H1 (cell line): ENCODE data around the gene VAT1L. TPM values are rescaled to one million over a fixed set of nuclear protein-coding genes. Genes with fewer than 3 reads are reported as not detected.

Experiments used
- CTCF ChIA-PET: fragments of 300-600 bp; sonication (Branson Sonifier 250); formaldehyde crosslinking; loops from one replicate; lab custom pipeline; 2021; ENCODE audit not compliant: partially characterized antibody; lab: Charles Lee
- POLR2A ChIA-PET: fragments of 300-600 bp; sonication (Branson Sonifier 250); formaldehyde crosslinking; loops from one replicate; lab custom pipeline; 2021; ENCODE audit warnings: inconsistent platforms; ENCODE audit not compliant: partially characterized antibody; lab: Charles Lee
- DNase-seq, 2 experiments: peaks; one replicate each; pipeline versions ENCODE4 v3.0.0 to v3.0.0-alpha.2; 2010 to 2022; ENCODE audit warnings: low spot score in 2 of 2, low read depth in 1 of 2, mixed read lengths in 1 of 2
- FAIRE-seq: peaks from 2 replicates; lab custom pipeline; 2011; peaks lifted over from hg19 to GRCh38; lab: Jason Lieb, UNC
- H2AFZ ChIP-seq: 2 replicates; pipeline ENCODE4 v1.8.1; 2012; ENCODE audit warnings: low read length, inconsistent platforms
- H2AK5ac ChIP-seq: 2 replicates; pipeline ENCODE4 v1.6.1; 2013; ENCODE audit warnings: low read depth, low read length
- H2BK120ac ChIP-seq: replicated peaks from 2 replicates; pipeline ENCODE3; 2013; ENCODE audit warnings: low read depth, low read length, inconsistent platforms
- H2BK12ac ChIP-seq: 2 replicates; pipeline ENCODE4 v1.6.1; 2013; ENCODE audit warnings: low read depth, low read length
- H2BK15ac ChIP-seq: 2 replicates; pipeline ENCODE4 v1.6.1; 2013; ENCODE audit warnings: low read length
- H2BK20ac ChIP-seq: 2 replicates; pipeline ENCODE4 v1.6.1; 2013; ENCODE audit warnings: low read length
- H2BK5ac ChIP-seq: 2 replicates; pipeline ENCODE4 v1.6.1; 2013; ENCODE audit warnings: low read depth, low read length
- H3K14ac ChIP-seq: 2 replicates; pipeline ENCODE4 v1.6.1; 2013; ENCODE audit warnings: inconsistent platforms; ENCODE audit not compliant: insufficient read length
- H3K18ac ChIP-seq: 2 replicates; pipeline ENCODE4 v1.6.1; 2013; ENCODE audit warnings: low read length; ENCODE audit errors: extremely low read depth
- H3K23ac ChIP-seq: 2 replicates; pipeline ENCODE4 v1.6.1; 2013; ENCODE audit warnings: inconsistent platforms; ENCODE audit not compliant: insufficient read length
- H3K23me2 ChIP-seq: 2 replicates; pipeline ENCODE4 v1.6.1; 2013; ENCODE audit warnings: low read depth, low read length
- H3K27ac ChIP-seq: 2 replicates; pipeline ENCODE4 v1.6.1; 2011; ENCODE audit warnings: low read depth, low read length, inconsistent platforms
- H3K27me3 ChIP-seq, 4 experiments: replicated peaks in 1 of 4; 1 replicate in 1 of 4; 2 replicates in 3 of 4; pipeline versions ENCODE4 v1.6.1 to v1.8.1; 2011 to 2013; ENCODE audit warnings: low read length in 3 of 4, mild to moderate bottlenecking in 3 of 4, inconsistent platforms in 2 of 4, mixed read lengths in 2 of 4, moderate library complexity in 1 of 4; ENCODE audit not compliant: control insufficient read depth in 3 of 4, insufficient read depth in 3 of 4; ENCODE audit errors: extremely low read depth in 1 of 4
- H3K36me3 ChIP-seq, 4 experiments: 2 replicates each; pipeline versions ENCODE4 v1.6.1 to v1.8.1; 2011 to 2013; ENCODE audit warnings: mild to moderate bottlenecking in 4 of 4, low read length in 3 of 4, moderate library complexity in 2 of 4, control low read depth in 1 of 4, inconsistent platforms in 1 of 4; ENCODE audit not compliant: insufficient read depth in 4 of 4, control insufficient read depth in 2 of 4
- H3K4ac ChIP-seq: replicated peaks from 2 replicates; pipeline ENCODE3; 2013; ENCODE audit warnings: low read length, low read depth, mixed read lengths, inconsistent platforms; ENCODE audit not compliant: insufficient read length
- H3K4me1 ChIP-seq, 4 experiments: replicated peaks in 1 of 4; 1 replicate in 1 of 4; 2 replicates in 3 of 4; pipeline versions ENCODE4 v1.6.1 to v1.8.1; 2011 to 2013; ENCODE audit warnings: low read length in 3 of 4, inconsistent platforms in 2 of 4, mixed read lengths in 1 of 4; ENCODE audit not compliant: insufficient read depth in 4 of 4, control insufficient read depth in 3 of 4
- H3K4me2 ChIP-seq, 2 experiments: 2 replicates each; pipeline versions ENCODE4 v1.6.1 to v1.8.1; 2011 to 2013; ENCODE audit warnings: low read depth in 2 of 2, low read length in 2 of 2, control low read depth in 1 of 2, inconsistent platforms in 1 of 2, mild to moderate bottlenecking in 1 of 2; ENCODE audit not compliant: insufficient read depth in 1 of 2
- H3K4me3 ChIP-seq, 4 experiments: fragments of 200-600, 300-600 bp in 1 of 4; sonication (generic), shearing (Covaris generic), sonication (Bioruptor Twin) in 1 of 4; 2 replicates each; pipeline versions ENCODE4 v1.5.1 to v1.8.1; 2011 to 2016; ENCODE audit warnings: low read length in 4 of 4, low read depth in 3 of 4, control low read depth in 2 of 4, inconsistent platforms in 2 of 4, mild to moderate bottlenecking in 2 of 4, mixed read lengths in 1 of 4, moderate library complexity in 1 of 4; ENCODE audit not compliant: insufficient read depth in 2 of 4; ENCODE audit errors: extremely low read depth in 1 of 4
- H3K56ac ChIP-seq: replicated peaks from 2 replicates; pipeline ENCODE3; 2013; ENCODE audit warnings: low read depth, mild to moderate bottlenecking, mixed read lengths, low read length, inconsistent platforms; ENCODE audit not compliant: insufficient read length
- H3K79me1 ChIP-seq: 2 replicates; pipeline ENCODE4 v1.6.1; 2013; ENCODE audit warnings: low read depth, low read length, control low read depth
- H3K79me2 ChIP-seq, 2 experiments: 2 replicates each; pipeline versions ENCODE4 v1.6.1 to v1.8.1; 2012 to 2013; ENCODE audit warnings: low read length in 2 of 2, mild to moderate bottlenecking in 2 of 2, inconsistent platforms in 1 of 2; ENCODE audit not compliant: insufficient read depth in 2 of 2, control insufficient read depth in 1 of 2
- H3K9ac ChIP-seq, 4 experiments: replicated peaks in 1 of 4; 1 replicate in 1 of 4; 2 replicates in 3 of 4; pipeline versions ENCODE4 v1.6.1 to v1.8.1; 2011 to 2013; ENCODE audit warnings: low read depth in 3 of 4, low read length in 3 of 4, control low read depth in 2 of 4, mild to moderate bottlenecking in 2 of 4, moderate library complexity in 2 of 4, inconsistent platforms in 1 of 4; ENCODE audit errors: extremely low read depth in 1 of 4
- H3K9me3 ChIP-seq, 2 experiments: 2 replicates each; pipeline versions ENCODE4 v1.6.1 to v1.8.1; 2012 to 2013; ENCODE audit warnings: mild to moderate bottlenecking in 2 of 2, moderate library complexity in 2 of 2, control low read depth in 1 of 2, inconsistent platforms in 1 of 2, low read depth in 1 of 2, low read length in 1 of 2, mixed read lengths in 1 of 2; ENCODE audit not compliant: insufficient read depth in 2 of 2
- H4K20me1 ChIP-seq, 2 experiments: replicated peaks in 1 of 2; 2 replicates each; pipeline versions ENCODE3 to v1.8.1; 2011 to 2013; ENCODE audit warnings: inconsistent platforms in 2 of 2, low read length in 2 of 2, mild to moderate bottlenecking in 1 of 2; ENCODE audit not compliant: insufficient read depth in 2 of 2, control insufficient read depth in 1 of 2
- H4K5ac ChIP-seq: 2 replicates; pipeline ENCODE4 v1.6.1; 2013; ENCODE audit warnings: low read length, low read depth, mixed read lengths, inconsistent platforms; ENCODE audit not compliant: insufficient read length
- H4K8ac ChIP-seq: 2 replicates; pipeline ENCODE4 v1.8.0; 2013; ENCODE audit warnings: mild to moderate bottlenecking, moderate library complexity, low read length, inconsistent platforms; ENCODE audit not compliant: insufficient read depth; ENCODE audit errors: extremely low read depth
- H4K91ac ChIP-seq: replicated peaks from 2 replicates; pipeline ENCODE3; 2013; ENCODE audit warnings: low read length, mixed read lengths, inconsistent platforms; ENCODE audit not compliant: insufficient read length
- HDAC6 ChIP-seq: IDR thresholded peaks from one replicate; pipeline ENCODE4 v1.7.1; 2012; ENCODE audit warnings: low read depth, mild to moderate bottlenecking, inconsistent platforms, low read length, moderate library complexity
- WGBS, 2 experiments: shearing (Covaris generic) in 1 of 2; methylation state at CpG; one replicate each; pipeline versions ENCODE4 v1.1.6 to v1.1.7; 2013 to 2015; ENCODE audit warnings: low lambda C conversion rate in 2 of 2, mixed read lengths in 2 of 2, inconsistent platforms in 1 of 2, low coverage in 1 of 2, missing lambda C conversion rate in 1 of 2; ENCODE audit not compliant: insufficient replicate concordance in 2 of 2, insufficient coverage in 1 of 2, insufficient read length in 1 of 2; ENCODE audit errors: extremely low coverage in 1 of 2, missing lambda C conversion rate in 1 of 2; 5-methylcytosine and 5-hydroxymethylcytosine counted together
- polyA plus RNA-seq, 7 experiments: library from polyadenylated mRNA; depleted of rRNA in 3 of 7; stranded (reverse) in 5 of 7; unstranded in 2 of 7; fragments of >200 nt in 5 of 7; fragments of 200-250 nt in 2 of 7; gene quantifications; 1 replicate in 5 of 7; 2 replicates in 1 of 7; 4 replicates in 1 of 7; pipeline versions ENCODE4 v1.2.1 to v1.2.3, GENCODE V29; 2011 to 2013; ENCODE audit warnings: missing spikeins in 2 of 7, mixed read lengths in 2 of 7
- total RNA-seq: library from RNA; stranded (reverse); fragmentation: NEBNext Ultra II Directional; extraction: Animal tissue kit (Norgen Biotek cat#: 25700); gene quantifications from 2 replicates; pipeline ENCODE4 v1.2.1, GENCODE V29; 2021

VAT1L gene
- total and polyA plus RNA-seq, 2 of the 8 experiments (the other 6 are each of a cell fraction or from before 2014, with no cell fraction given) = 46.3 to 48.2 TPM

GRCh38 chr16:77866752-77867151, 78.4 kb downstream of the VAT1L start:
- DNase-seq (no peak), FAIRE-seq (no peak)
- no peak overlapping the region for H4K5ac ChIP-seq
- H3K23me2 ChIP-seq = no peaks in the 10 kb centered on the region
- no peak overlapping the region for H2BK120ac ChIP-seq
- H3K9ac ChIP-seq = no peak overlapping the region
- H4K20me1 ChIP-seq = no peaks in the 10 kb centered on the region
- H3K14ac ChIP-seq = no peak overlapping the region
- H3K4me1 ChIP-seq = peaks cover 0 to 3% (median 2%) of the 10 kb centered on the region in 4 experiments; a peak in 4 of 7 replicates
- no peak overlapping the region for H3K18ac ChIP-seq
- no peak overlapping the region for H4K8ac ChIP-seq
- no peaks in the 10 kb centered on the region for H3K9me3 ChIP-seq
- WGBS, 2 experiments = 85% methylated on average over 8 of the region's 8 CpGs; no CpG with 5 or more reads in 1 of the 2 experiments
- no peak overlapping the region for H3K56ac ChIP-seq
- no peaks in the 10 kb centered on the region for H3K27me3 ChIP-seq
- no peak overlapping the region for H3K4ac ChIP-seq
- no peak overlapping the region for H2BK20ac ChIP-seq
- H3K36me3 ChIP-seq = peaks cover 2 to 8% (median 3%) of the 10 kb centered on the region in 4 experiments; a peak in 4 of 8 replicates
- no peak overlapping the region for H2BK5ac ChIP-seq
- H2BK12ac ChIP-seq = no peak overlapping the region
- ChIA-PET CTCF (no interaction called here), POLR2A (no interaction called here)
- no peak overlapping the region for H2AFZ ChIP-seq
- no peaks in the 10 kb centered on the region for H3K79me2 ChIP-seq
- H3K27ac ChIP-seq = no peak overlapping the region
- H4K91ac ChIP-seq = no peak overlapping the region
- no peak overlapping the region for H3K4me3 ChIP-seq
- no peak overlapping the region for H2BK15ac ChIP-seq
- H2AK5ac ChIP-seq = no peak overlapping the region
- no peaks in the 10 kb centered on the region; the same call in 1 of the 2 replicates for H3K79me1 ChIP-seq
- no peak overlapping the region for H3K23ac ChIP-seq
- H3K4me2 ChIP-seq = no peak overlapping the region
- no peak for TF ChIP-seq HDAC6
- TF ChIP-seq, all 59 proteins: peak for 0
